ENCODE measurements around the gene GPC6.

The GPC6 gene

DNA sequence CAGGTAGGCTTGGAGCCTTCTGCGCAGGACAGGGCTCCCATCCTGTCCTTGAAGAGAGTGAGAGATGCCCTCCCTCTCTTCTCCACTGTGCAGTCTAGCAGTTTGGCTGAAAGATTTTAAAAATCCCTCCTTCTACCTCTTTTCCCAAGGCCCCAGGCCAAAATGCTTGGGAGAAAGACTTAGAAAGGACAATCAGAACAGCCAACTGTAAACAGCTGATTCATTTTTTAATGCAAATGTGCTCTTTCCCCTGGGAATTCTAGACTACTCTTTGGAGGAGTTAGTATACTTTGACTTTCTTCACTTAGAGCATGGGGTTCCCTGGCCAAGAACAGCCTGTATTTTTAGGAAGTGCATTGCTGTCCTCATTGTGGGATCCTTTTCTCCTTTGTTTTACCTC, 398.9 kb downstream of the GPC6 start:
- Histone ChIP-seq H4K20me1 (ENCODE audit: insufficient read depth, low read length) (no peaks in the 10 kb centered on the region), H3K27me3 (ENCODE audit: insufficient read depth, low read length) (no peaks in the 10 kb centered on the region), H3F3A (ENCODE audit: insufficient read depth, low read length) (no peaks in the 10 kb centered on the region), H3K9ac (ENCODE audit: low read length) (no peak overlapping the region), H3K4me2 (ENCODE audit: low read length) (no peak overlapping the region), H3K36me3 (ENCODE audit: insufficient read depth, low read length) (no peaks in the 10 kb centered on the region), H3K9me3 (ENCODE audit: low read length) (no peaks in the 10 kb centered on the region), H3K79me2 (ENCODE audit: insufficient read depth, low read length) (no peaks in the 10 kb centered on the region), H2AFZ (ENCODE audit: low read length) (no peak overlapping the region), H3K9me2 (ENCODE audit: low read depth, low read length) (no peaks in the 10 kb centered on the region), H3K4me3 (ENCODE audit: low read depth, low read length, poor library complexity, severe bottlenecking) (no peak overlapping the region), H3K4me1 (ENCODE audit: insufficient read depth, low read length, severe bottlenecking) (no peaks in the 10 kb centered on the region), H3K27ac (ENCODE audit: low read depth, low read length, poor library complexity, severe bottlenecking) (no peak overlapping the region)
- no peak for TF ChIP-seq EZH2 (IDR thresholded peaks at IDR 0.05; ENCODE audit: borderline replicate concordance, low read length)
- TF ChIP-seq, protein P1, sequence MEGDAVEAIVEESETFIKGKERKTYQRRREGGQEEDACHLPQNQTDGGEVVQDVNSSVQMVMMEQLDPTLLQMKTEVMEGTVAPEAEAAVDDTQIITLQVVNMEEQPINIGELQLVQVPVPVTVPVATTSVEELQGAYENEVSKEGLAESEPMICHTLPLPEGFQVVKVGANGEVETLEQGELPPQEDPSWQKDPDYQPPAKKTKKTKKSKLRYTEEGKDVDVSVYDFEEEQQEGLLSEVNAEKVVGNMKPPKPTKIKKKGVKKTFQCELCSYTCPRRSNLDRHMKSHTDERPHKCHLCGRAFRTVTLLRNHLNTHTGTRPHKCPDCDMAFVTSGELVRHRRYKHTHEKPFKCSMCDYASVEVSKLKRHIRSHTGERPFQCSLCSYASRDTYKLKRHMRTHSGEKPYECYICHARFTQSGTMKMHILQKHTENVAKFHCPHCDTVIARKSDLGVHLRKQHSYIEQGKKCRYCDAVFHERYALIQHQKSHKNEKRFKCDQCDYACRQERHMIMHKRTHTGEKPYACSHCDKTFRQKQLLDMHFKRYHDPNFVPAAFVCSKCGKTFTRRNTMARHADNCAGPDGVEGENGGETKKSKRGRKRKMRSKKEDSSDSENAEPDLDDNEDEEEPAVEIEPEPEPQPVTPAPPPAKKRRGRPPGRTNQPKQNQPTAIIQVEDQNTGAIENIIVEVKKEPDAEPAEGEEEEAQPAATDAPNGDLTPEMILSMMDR (IDR thresholded peaks at IDR 0.05; ENCODE audit: low read length) = no peak

DNA sequence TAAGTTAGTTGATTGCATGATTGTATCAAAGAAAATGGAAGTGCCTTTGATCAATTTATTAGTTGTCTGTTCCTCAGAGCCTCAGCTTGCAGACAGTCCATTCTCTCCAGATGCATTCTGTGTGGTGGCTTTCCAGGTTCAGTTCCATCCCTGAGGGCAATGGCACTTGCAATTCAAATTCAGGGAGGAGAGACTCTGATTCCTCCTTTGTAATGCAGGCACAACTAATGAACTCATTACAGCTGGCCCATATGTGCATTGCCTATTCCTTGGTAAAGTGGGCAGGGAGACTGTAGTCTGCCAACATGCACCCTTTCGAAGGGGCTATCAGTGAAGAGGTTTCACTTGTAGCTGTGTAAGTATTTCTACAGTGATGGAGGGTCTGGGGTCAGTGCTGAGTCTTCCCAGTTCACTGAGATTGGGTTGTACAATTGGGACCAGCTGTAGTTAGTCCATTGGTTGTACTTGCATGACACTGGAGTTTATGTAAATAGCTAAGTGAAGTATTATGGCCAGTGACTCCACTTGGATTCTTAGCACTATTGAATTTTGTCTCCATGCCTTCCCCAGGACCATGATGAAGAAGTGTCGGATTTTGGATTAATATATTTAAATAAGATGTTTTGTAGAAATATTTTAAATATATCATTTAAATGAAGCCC, 401.7 kb downstream of the GPC6 start:
- no peaks in the 10 kb centered on the region for H3K4me1 ChIP-seq (ENCODE audit: insufficient read depth, low read length, severe bottlenecking)
- no peaks in the 10 kb centered on the region for H3K9me2 ChIP-seq (ENCODE audit: low read depth, low read length)
- H3K27ac ChIP-seq (ENCODE audit: low read depth, low read length, poor library complexity, severe bottlenecking) = no peak overlapping the region
- no peak overlapping the region for H2AFZ ChIP-seq (ENCODE audit: low read length)
- H3K27me3 ChIP-seq (ENCODE audit: insufficient read depth, low read length) = no peaks in the 10 kb centered on the region
- H3K9me3 ChIP-seq (ENCODE audit: low read length) = no peaks in the 10 kb centered on the region
- H3K79me2 ChIP-seq (ENCODE audit: insufficient read depth, low read length) = no peaks in the 10 kb centered on the region
- no peak overlapping the region for H3K4me2 ChIP-seq (ENCODE audit: low read length)
- H3K9ac ChIP-seq (ENCODE audit: low read length) = no peak overlapping the region
- no peaks in the 10 kb centered on the region for H4K20me1 ChIP-seq (ENCODE audit: insufficient read depth, low read length)
- H3K36me3 ChIP-seq (ENCODE audit: insufficient read depth, low read length) = no peaks in the 10 kb centered on the region
- no peak overlapping the region for H3K4me3 ChIP-seq (ENCODE audit: low read depth, low read length, poor library complexity, severe bottlenecking)
- no peaks in the 10 kb centered on the region for H3F3A ChIP-seq (ENCODE audit: insufficient read depth, low read length)
- TF ChIP-seq, protein P1 (IDR thresholded peaks at IDR 0.05; ENCODE audit: low read length) = no peak
- no peak for TF ChIP-seq EZH2 (IDR thresholded peaks at IDR 0.05; ENCODE audit: borderline replicate concordance, low read length)

DNA sequence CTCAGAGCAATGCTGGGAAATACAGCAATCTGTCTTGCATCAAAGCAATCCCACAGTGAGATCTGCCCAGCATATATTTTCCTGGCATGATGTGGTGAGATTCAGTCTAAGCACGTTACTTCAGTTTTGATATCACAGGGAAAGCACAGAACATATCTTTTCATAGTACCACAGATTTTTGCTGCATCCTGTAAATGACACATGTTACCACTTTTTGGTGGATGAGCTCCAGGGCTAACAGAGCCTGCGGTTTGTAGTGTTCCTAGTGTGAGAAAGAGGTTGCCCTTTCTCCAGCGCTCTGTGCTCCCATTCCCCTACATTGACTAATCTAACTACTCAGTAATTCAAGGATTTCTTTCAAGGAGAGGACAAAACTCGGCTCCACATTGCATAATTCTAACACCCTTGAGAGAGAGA, 409.0 kb downstream of the GPC6 start:
- Histone ChIP-seq H2AFZ (ENCODE audit: low read length) (no peak overlapping the region), H3K36me3 (ENCODE audit: insufficient read depth, low read length) (no peaks in the 10 kb centered on the region), H3K79me2 (ENCODE audit: insufficient read depth, low read length) (no peaks in the 10 kb centered on the region)

More for the DNA sequence above, 409.0 kb downstream of the GPC6 start:
- Histone ChIP-seq H4K20me1 (ENCODE audit: insufficient read depth, low read length) (no peaks in the 10 kb centered on the region), H3K4me1 (ENCODE audit: insufficient read depth, low read length, severe bottlenecking) (no peaks in the 10 kb centered on the region), H3K9me2 (ENCODE audit: low read depth, low read length) (no peaks in the 10 kb centered on the region), H3K9ac (ENCODE audit: low read length) (no peak overlapping the region), H3K4me2 (ENCODE audit: low read length) (no peak overlapping the region), H3F3A (ENCODE audit: insufficient read depth, low read length) (no peaks in the 10 kb centered on the region), H3K27ac (ENCODE audit: low read depth, low read length, poor library complexity, severe bottlenecking) (no peak overlapping the region), H3K27me3 (ENCODE audit: insufficient read depth, low read length) (no peaks in the 10 kb centered on the region), H3K9me3 (ENCODE audit: low read length) (no peaks in the 10 kb centered on the region), H3K4me3 (ENCODE audit: low read depth, low read length, poor library complexity, severe bottlenecking) (no peak overlapping the region)
- no peak for TF ChIP-seq EZH2 (IDR thresholded peaks at IDR 0.05; ENCODE audit: borderline replicate concordance, low read length)
- TF ChIP-seq, protein P1 (IDR thresholded peaks at IDR 0.05; ENCODE audit: low read length) = no peak

Data from OCI-LY1 (cell line).